ENCODE data around the gene CHST14. TPM values are rescaled to one million over a fixed set of nuclear protein-coding genes. Genes with fewer than 3 reads are reported as not detected.

CHST14 gene
- total and polyA plus RNA-seq, 3 donors from 2014 or later: 5.4 to 16.7 (median 13.0) TPM

DNA sequence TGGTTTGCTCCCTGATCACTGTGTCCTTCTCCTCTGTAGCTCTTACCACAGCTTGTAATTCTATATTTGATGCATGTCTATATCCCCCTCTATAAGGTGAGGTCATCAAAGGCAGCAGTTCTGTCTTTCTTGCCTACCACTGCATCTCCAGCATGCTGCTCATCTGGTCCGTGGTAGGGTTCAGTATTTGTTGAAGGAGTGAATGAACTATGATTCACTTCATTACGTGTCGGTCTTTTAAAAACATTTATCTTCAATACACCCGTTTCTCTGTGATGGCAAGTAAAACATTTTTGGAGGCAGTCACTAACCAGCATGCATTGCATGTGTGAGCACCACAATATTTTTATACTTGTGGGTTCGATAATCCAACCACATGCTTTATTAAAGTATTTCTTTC lies 27.6 kb downstream of the CHST14 start:
- no peaks in the 10 kb centered on the region for H3K36me3 ChIP-seq (ENCODE audit: low read depth, missing control alignments)
- intact Hi-C loops (cut with DNase I; ENCODE audit: low total_unique reads): no loop called here
- no peaks in the 10 kb centered on the region for H3K27me3 ChIP-seq
- 84 to 90% methylated on average over 5 of the region's 5 CpGs for WGBS, 2 donors
- no peak overlapping the region for H3K4me3 ChIP-seq
- no peak for DNase-seq
- TF ChIP-seq POLR2A (IDR thresholded peaks at IDR 0.05) (no peak), CTCF (IDR thresholded peaks at IDR 0.05) (no peak)
- H3K27ac ChIP-seq: no peak overlapping the region
- no peaks in the 10 kb centered on the region for H3K9me3 ChIP-seq
- no peaks in the 10 kb centered on the region for H3K4me1 ChIP-seq

DNA sequence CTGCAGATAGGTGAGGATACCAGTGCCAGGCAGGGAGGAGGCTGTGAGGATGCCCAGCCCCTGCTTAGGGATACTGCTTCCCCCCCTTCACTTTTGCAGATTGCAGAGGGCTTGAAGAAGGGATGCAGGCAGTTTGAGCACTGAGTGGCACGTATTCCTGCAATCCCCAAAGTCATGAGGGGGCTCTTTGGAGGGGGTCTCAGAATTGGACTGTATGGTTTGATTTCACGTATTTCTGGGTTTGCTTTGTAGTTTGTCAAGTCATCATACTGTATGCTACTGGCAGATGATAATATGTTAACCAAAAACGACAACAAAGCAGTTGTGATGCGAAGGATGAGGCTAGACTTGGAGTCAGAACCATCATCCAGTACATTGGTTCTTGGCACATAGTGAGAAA lies 28.1 kb downstream of the CHST14 start:
- intact Hi-C loops (cut with DNase I; ENCODE audit: low total_unique reads): no loop called here
- no peaks in the 10 kb centered on the region for H3K4me1 ChIP-seq
- TF ChIP-seq CTCF (IDR thresholded peaks at IDR 0.05): no peak
- TF ChIP-seq POLR2A (IDR thresholded peaks at IDR 0.05): no peak
- H3K36me3 ChIP-seq (ENCODE audit: low read depth, missing control alignments): no peaks in the 10 kb centered on the region
- no peak overlapping the region for H3K27ac ChIP-seq
- no peaks in the 10 kb centered on the region for H3K27me3 ChIP-seq
- WGBS, 2 donors: 89% methylated on average over 4 of the region's 4 CpGs
- H3K4me3 ChIP-seq: no peak overlapping the region
- no peak for DNase-seq
- H3K9me3 ChIP-seq: no peaks in the 10 kb centered on the region

- Histone ChIP-seq H3K27ac (no peak overlapping the region), H3K36me3 (ENCODE audit: low read depth, missing control alignments) (no peaks in the 10 kb centered on the region), H3K4me3 (no peak overlapping the region), H3K27me3 (no peaks in the 10 kb centered on the region), H3K9me3 (no peaks in the 10 kb centered on the region), H3K4me1 (no peaks in the 10 kb centered on the region)
- DNase-seq: no peak
- 73 to 94% methylated on average over 4 of the region's 4 CpGs for WGBS, 2 donors
- intact Hi-C loops (cut with DNase I; ENCODE audit: low total_unique reads): no loop called here
- TF ChIP-seq CTCF (IDR thresholded peaks at IDR 0.05): no peak
- TF ChIP-seq POLR2A (IDR thresholded peaks at IDR 0.05): no peak
These were observed 29.1 kb downstream of the CHST14 start for GRCh38 chr15:40499931-40500330.

- H3K4me1 ChIP-seq: no peaks in the 10 kb centered on the region
- H3K27me3 ChIP-seq: no peaks in the 10 kb centered on the region
- H3K27ac ChIP-seq: no peak overlapping the region
- TF ChIP-seq POLR2A (IDR thresholded peaks at IDR 0.05): no peak
- no peak for TF ChIP-seq CTCF (IDR thresholded peaks at IDR 0.05)
- no peaks in the 10 kb centered on the region for H3K9me3 ChIP-seq
- H3K36me3 ChIP-seq (ENCODE audit: low read depth, missing control alignments): no peaks in the 10 kb centered on the region
- WGBS, 2 donors: 85 to 89% methylated on average over 4 of the region's 4 CpGs
- intact Hi-C loops (cut with DNase I; ENCODE audit: low total_unique reads): no loop called here
- no peak for DNase-seq
- H3K4me3 ChIP-seq: no peak overlapping the region
These were observed 30.0 kb downstream of the CHST14 start for GRCh38 chr15:40500568-40501330.

DNA sequence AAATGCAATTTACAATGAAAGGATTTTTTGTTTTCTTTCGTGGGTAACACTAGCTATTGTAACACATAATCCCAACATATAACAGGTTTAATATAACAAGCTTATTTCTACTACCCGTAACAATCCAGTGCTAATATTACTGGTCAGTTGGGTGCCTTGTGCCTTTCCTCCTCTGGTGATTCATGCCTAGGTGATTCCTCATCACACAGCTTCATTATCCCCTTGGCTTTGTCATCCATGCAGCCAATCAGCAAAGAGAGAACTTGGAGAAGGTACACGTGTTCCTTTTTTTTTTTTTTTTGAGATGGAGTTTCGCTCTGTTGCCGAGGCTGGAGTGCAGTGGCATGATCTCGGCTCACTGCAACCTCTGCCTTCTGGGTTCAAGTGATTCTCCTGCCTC lies 30.7 kb downstream of the CHST14 start:
- WGBS, 2 donors: 86 to 88% methylated on average over 6 of the region's 6 CpGs

More for the DNA sequence above, 30.7 kb downstream of the CHST14 start:
- Histone ChIP-seq H3K4me3 (no peak overlapping the region), H3K27ac (no peak overlapping the region), H3K9me3 (no peaks in the 10 kb centered on the region), H3K4me1 (peaks cover 3% of the 10 kb centered on the region), H3K36me3 (ENCODE audit: low read depth, missing control alignments) (no peaks in the 10 kb centered on the region), H3K27me3 (no peaks in the 10 kb centered on the region)
- intact Hi-C loops (cut with DNase I; ENCODE audit: low total_unique reads): no loop called here
- DNase-seq: no peak
- TF ChIP-seq POLR2A (IDR thresholded peaks at IDR 0.05) (no peak), CTCF (IDR thresholded peaks at IDR 0.05) (no peak)
